ENCODE results near the gene HELZ.
"Not testable (repeated sequence)": the region's sequence is repeated elsewhere in the genome, so short reads cannot be mapped to it uniquely, and the experiment has no call there.

HELZ gene

GRCh38 chr17:67107171-67107570 is 137.8 kb downstream of the HELZ start:
- FAIRE-seq (no peak), DNase-seq (ENCODE audit: insufficient read length) (no peak)
- TF ChIP-seq TAF1 (IDR thresholded peaks at IDR 0.05; ENCODE audit: borderline replicate concordance, low read depth, low read length) = no peak
- no peak for TF ChIP-seq POLR2A (IDR thresholded peaks at IDR 0.05; ENCODE audit: low read depth, low read length)
- TF ChIP-seq POLR2AphosphoS5 (IDR thresholded peaks at IDR 0.05; ENCODE audit: low read depth, low read length) = no peak

GRCh38 chr17:67105213-67105612 is 139.8 kb downstream of the HELZ start:
- TF ChIP-seq TAF1 (IDR thresholded peaks at IDR 0.05; ENCODE audit: borderline replicate concordance, low read depth, low read length) = no peak
- TF ChIP-seq POLR2A (IDR thresholded peaks at IDR 0.05; ENCODE audit: low read depth, low read length) = no peak
- no peak for TF ChIP-seq POLR2AphosphoS5 (IDR thresholded peaks at IDR 0.05; ENCODE audit: low read depth, low read length)
- DNase-seq (ENCODE audit: insufficient read length) (no peak), FAIRE-seq (no peak)

- not testable (repeated sequence) for DNase-seq (ENCODE audit: insufficient read length); FAIRE-seq
Observed at GRCh38 chr17:67104641-67105040, 140.4 kb downstream of the HELZ start.

GRCh38 chr17:67098006-67098405 is 147.0 kb downstream of the HELZ start:
- DNase-seq (ENCODE audit: insufficient read length) (no peak), FAIRE-seq (no peak)
- TF ChIP-seq POLR2AphosphoS5 (IDR thresholded peaks at IDR 0.05; ENCODE audit: low read depth, low read length) = no peak

GRCh38 chr17:67096609-67097008 is 148.4 kb downstream of the HELZ start:
- TF ChIP-seq TAF1 (IDR thresholded peaks at IDR 0.05; ENCODE audit: borderline replicate concordance, low read depth, low read length) (no peak), POLR2AphosphoS5 (IDR thresholded peaks at IDR 0.05; ENCODE audit: low read depth, low read length) (no peak), POLR2A (IDR thresholded peaks at IDR 0.05; ENCODE audit: low read depth, low read length) (no peak)
- no peak for FAIRE-seq
- DNase-seq (ENCODE audit: insufficient read length) = no peak

- DNase-seq (ENCODE audit: insufficient read length) (no peak), FAIRE-seq (no peak)
- TF ChIP-seq POLR2A (IDR thresholded peaks at IDR 0.05; ENCODE audit: low read depth, low read length) (no peak), TAF1 (IDR thresholded peaks at IDR 0.05; ENCODE audit: borderline replicate concordance, low read depth, low read length) (no peak), POLR2AphosphoS5 (IDR thresholded peaks at IDR 0.05; ENCODE audit: low read depth, low read length) (no peak)
Observed at GRCh38 chr17:67095803-67096202, 149.2 kb downstream of the HELZ start.

- not testable (repeated sequence) for DNase-seq (ENCODE audit: insufficient read length); FAIRE-seq
Observed at GRCh38 chr17:67095291-67095690, 149.7 kb downstream of the HELZ start.

GRCh38 chr17:67093348-67093747 is 151.6 kb downstream of the HELZ start:
- DNase-seq (ENCODE audit: insufficient read length) (no peak), FAIRE-seq (no peak)
- TF ChIP-seq TAF1 (IDR thresholded peaks at IDR 0.05; ENCODE audit: borderline replicate concordance, low read depth, low read length) (no peak), POLR2A (IDR thresholded peaks at IDR 0.05; ENCODE audit: low read depth, low read length) (no peak), POLR2AphosphoS5 (IDR thresholded peaks at IDR 0.05; ENCODE audit: low read depth, low read length) (no peak)

- not testable (repeated sequence) for FAIRE-seq
Observed at GRCh38 chr17:67092710-67093109, 152.3 kb downstream of the HELZ start.

GRCh38 chr17:67092291-67092690 is 152.7 kb downstream of the HELZ start:
- FAIRE-seq = no peak
- no peak for DNase-seq (ENCODE audit: insufficient read length)
- TF ChIP-seq POLR2AphosphoS5 (IDR thresholded peaks at IDR 0.05; ENCODE audit: low read depth, low read length) (no peak), TAF1 (IDR thresholded peaks at IDR 0.05; ENCODE audit: borderline replicate concordance, low read depth, low read length) (no peak), POLR2A (IDR thresholded peaks at IDR 0.05; ENCODE audit: low read depth, low read length) (no peak)

More at GRCh38 chr17:67092710-67093109, 152.3 kb downstream of the HELZ start:
- not testable (repeated sequence) for DNase-seq (ENCODE audit: insufficient read length)

GRCh38 chr17:67090341-67090740 is 154.7 kb downstream of the HELZ start:
- FAIRE-seq (no peak), DNase-seq (ENCODE audit: insufficient read length) (no peak)
- TF ChIP-seq TAF1 (IDR thresholded peaks at IDR 0.05; ENCODE audit: borderline replicate concordance, low read depth, low read length) (no peak), POLR2AphosphoS5 (IDR thresholded peaks at IDR 0.05; ENCODE audit: low read depth, low read length) (no peak), POLR2A (IDR thresholded peaks at IDR 0.05; ENCODE audit: low read depth, low read length) (no peak)

GRCh38 chr17:67088639-67089038 is 156.4 kb downstream of the HELZ start:
- TF ChIP-seq TAF1 (IDR thresholded peaks at IDR 0.05; ENCODE audit: borderline replicate concordance, low read depth, low read length) = no peak
- TF ChIP-seq POLR2A (IDR thresholded peaks at IDR 0.05; ENCODE audit: low read depth, low read length) = no peak
- TF ChIP-seq POLR2AphosphoS5 (IDR thresholded peaks at IDR 0.05; ENCODE audit: low read depth, low read length) = no peak
- DNase-seq (ENCODE audit: insufficient read length) (no peak), FAIRE-seq (no peak)

- FAIRE-seq (no peak), DNase-seq (ENCODE audit: insufficient read length) (no peak)
- TF ChIP-seq TAF1 (IDR thresholded peaks at IDR 0.05; ENCODE audit: borderline replicate concordance, low read depth, low read length) = no peak
- no peak for TF ChIP-seq POLR2A (IDR thresholded peaks at IDR 0.05; ENCODE audit: low read depth, low read length)
- TF ChIP-seq POLR2AphosphoS5 (IDR thresholded peaks at IDR 0.05; ENCODE audit: low read depth, low read length) = no peak
Observed at GRCh38 chr17:67085406-67085805, 159.6 kb downstream of the HELZ start.

GRCh38 chr17:67082107-67082506 is 162.9 kb downstream of the HELZ start:
- peak; percentile 56 for FAIRE-seq
- no peak for DNase-seq (ENCODE audit: insufficient read length)
- TF ChIP-seq POLR2AphosphoS5 (IDR thresholded peaks at IDR 0.05; ENCODE audit: low read depth, low read length) = no peak
- TF ChIP-seq TAF1 (IDR thresholded peaks at IDR 0.05; ENCODE audit: borderline replicate concordance, low read depth, low read length) = no peak
- TF ChIP-seq POLR2A (IDR thresholded peaks at IDR 0.05; ENCODE audit: low read depth, low read length) = no peak

Data from GM12892 (cell line).